Caco-2 (cell line): ENCODE measurements around the gene OSTC. TPM values are rescaled to one million over a fixed set of nuclear protein-coding genes. Genes with fewer than 3 reads are reported as not detected.

Experiments
- BruUV-seq: library from RNA; stranded (reverse); fragments of 400-500 nt; replicated peaks from 2 replicates; lab custom pipeline; 2021; lab: Mats Ljungman, UMichigan
- CTCF ChIA-PET: fragments of 300-600 bp; sonication (Branson Sonifier 250); formaldehyde crosslinking; loops from one replicate; lab custom pipeline; 2022; ENCODE audit warnings: antibody characterized with exemption; lab: Charles Lee
- POLR2A ChIA-PET: fragments of 300-600 bp; sonication (Branson Sonifier 250); formaldehyde crosslinking; loops from one replicate; lab custom pipeline; 2022; ENCODE audit warnings: antibody characterized with exemption; lab: Charles Lee
- DNase-seq, 2 experiments: peaks; one replicate each; pipeline versions ENCODE4 v3.0.0 to v3.0.0-alpha.2; 2020 to 2022
- H3K27me3 ChIP-seq: replicated peaks from 2 replicates; pipeline ENCODE4 v1.6.0; 2011; ENCODE audit warnings: low read length; ENCODE audit not compliant: control insufficient read depth, insufficient read depth
- H3K36me3 ChIP-seq: 2 replicates; pipeline ENCODE4 v1.5.1; 2011; ENCODE audit warnings: low read length; ENCODE audit not compliant: control insufficient read depth, insufficient read depth
- H3K4me1 ChIP-seq: fragments of 250-450 bp; sonication (Bioruptor Pico); 2 replicates; pipeline ENCODE4 v1.5.1; 2020; ENCODE audit warnings: mild to moderate bottlenecking
- H3K4me3 ChIP-seq: 2 replicates; pipeline ENCODE4 v1.5.1; 2011; ENCODE audit warnings: low read depth, mild to moderate bottlenecking, control low read depth, low read length
- H3K9me3 ChIP-seq: fragments of 250-450 bp; sonication (Bioruptor Pico); 2 replicates; pipeline ENCODE4 v1.5.1; 2020; ENCODE audit warnings: mild to moderate bottlenecking, moderate library complexity
- H3K27ac Mint-ChIP-seq: one replicate; pipeline ENCODE4 v1.8.0; 2022; ENCODE audit warnings: mixed read lengths; ENCODE audit not compliant: unreplicated experiment
- H3K27me3 Mint-ChIP-seq: one replicate; pipeline ENCODE4 v1.8.0; 2022; ENCODE audit warnings: mixed read lengths; ENCODE audit not compliant: insufficient read depth, unreplicated experiment
- H3K36me3 Mint-ChIP-seq: one replicate; pipeline ENCODE4 v1.8.0; 2022; ENCODE audit warnings: mild to moderate bottlenecking, mixed read lengths; ENCODE audit not compliant: insufficient read depth, unreplicated experiment
- H3K4me1 Mint-ChIP-seq: one replicate; pipeline ENCODE4 v1.8.0; 2022; ENCODE audit warnings: low read depth, mixed read lengths; ENCODE audit not compliant: unreplicated experiment
- H3K4me3 Mint-ChIP-seq: one replicate; pipeline ENCODE4 v1.8.0; 2022; ENCODE audit warnings: mild to moderate bottlenecking, moderate library complexity, mixed read lengths; ENCODE audit not compliant: unreplicated experiment
- H3K9me3 Mint-ChIP-seq: one replicate; pipeline ENCODE4 v1.8.0; 2022; ENCODE audit warnings: mixed read lengths; ENCODE audit not compliant: unreplicated experiment
- intact Hi-C: fragments of 100-400 bp; cut with micrococcal nuclease; formaldehyde crosslinking; loops from one replicate; pipeline ENCODE4 v1.10.0; 2022; ENCODE audit not compliant: unreplicated experiment
- total RNA-seq: library from RNA; stranded (reverse); gene quantifications from 2 replicates; pipeline ENCODE4 v1.2.3, GENCODE V29; 2022
- TF ChIP-seq, protein P1 (sequence below), 2 experiments: fragments of 200-600 bp in 1 of 2; IDR thresholded peaks; 1 replicate in 1 of 2; 2 replicates in 1 of 2; pipeline versions ENCODE4 v1.5.1 to v1.8.0; 2011 to 2022; ENCODE audit warnings: antibody characterized with exemption in 1 of 2, control low read depth in 1 of 2, inconsistent platforms in 1 of 2, low read depth in 1 of 2, low read length in 1 of 2, mild to moderate bottlenecking in 1 of 2, moderate library complexity in 1 of 2; ENCODE audit not compliant: insufficient read depth in 1 of 2, severe bottlenecking in 1 of 2, unreplicated experiment in 1 of 2

Gene OSTC
- total RNA-seq, 1 experiment from 2014 or later = 126 TPM

DNA sequence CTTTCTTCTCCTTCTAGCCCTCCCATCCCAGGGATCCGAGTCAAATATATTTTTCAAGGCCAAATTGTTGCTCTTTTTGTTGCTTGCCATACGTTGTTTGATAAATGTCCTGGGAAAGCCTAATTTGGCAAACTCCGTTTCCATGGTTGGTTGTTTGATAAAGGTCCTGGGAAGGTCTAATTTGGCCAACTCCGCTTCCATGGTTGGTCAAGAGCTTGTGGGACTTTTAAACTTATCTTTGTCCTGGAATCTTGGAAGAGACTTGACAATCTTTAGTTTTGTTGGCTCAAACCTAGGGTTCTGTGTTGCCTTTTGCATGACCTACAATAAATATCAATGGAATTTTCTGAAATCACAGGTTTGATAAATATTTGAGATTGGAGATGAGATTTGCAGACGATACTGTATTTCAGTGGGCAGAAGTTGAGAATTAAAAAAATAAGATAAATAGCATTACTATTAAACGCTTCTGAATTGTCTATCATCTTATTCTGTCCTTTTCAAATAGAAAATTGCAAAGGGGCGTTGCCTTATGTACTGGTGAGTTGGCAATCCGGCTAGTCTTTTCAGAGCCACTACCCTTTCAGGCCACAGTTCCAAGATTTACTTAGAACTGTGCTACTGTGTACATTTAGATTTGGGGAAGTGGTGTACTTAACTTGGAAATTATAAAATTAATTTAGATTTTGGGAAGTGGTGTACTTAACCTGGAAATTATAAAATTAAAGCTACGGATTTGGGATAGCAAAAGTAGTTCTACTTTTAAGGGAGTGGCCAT lies 804 bp downstream of the OSTC start:
- no peaks in the 10 kb centered on the region for H3K27me3 ChIP-seq
- peaks cover 15% of the 10 kb centered on the region for H3K36me3 Mint-ChIP-seq
- no peaks in the 10 kb centered on the region for H3K4me1 Mint-ChIP-seq
- ChIA-PET POLR2A (interaction anchor here (1.0 kb wide), 1 partner anchor 30 kb away, joined by 3 read pairs; no protein-coding TSS in a partner anchor), CTCF (interaction anchor here (1.2 kb wide), 1 partner anchor 632 kb away, joined by 4 read pairs; no protein-coding TSS in a partner anchor)
- BruUV-seq = no TSS peak
- intact Hi-C loops = loop anchor here (2.0 kb wide), 1 partner anchor 30 kb away; the partner anchor contains the start of gene RPL34
- DNase-seq = peak in 1 of 2 experiments; percentile 6
- no peaks in the 10 kb centered on the region for H3K9me3 Mint-ChIP-seq
- peaks cover 8% of the 10 kb centered on the region; the same call in 1 of the 2 replicates for H3K4me1 ChIP-seq
- TF ChIP-seq, protein P1, sequence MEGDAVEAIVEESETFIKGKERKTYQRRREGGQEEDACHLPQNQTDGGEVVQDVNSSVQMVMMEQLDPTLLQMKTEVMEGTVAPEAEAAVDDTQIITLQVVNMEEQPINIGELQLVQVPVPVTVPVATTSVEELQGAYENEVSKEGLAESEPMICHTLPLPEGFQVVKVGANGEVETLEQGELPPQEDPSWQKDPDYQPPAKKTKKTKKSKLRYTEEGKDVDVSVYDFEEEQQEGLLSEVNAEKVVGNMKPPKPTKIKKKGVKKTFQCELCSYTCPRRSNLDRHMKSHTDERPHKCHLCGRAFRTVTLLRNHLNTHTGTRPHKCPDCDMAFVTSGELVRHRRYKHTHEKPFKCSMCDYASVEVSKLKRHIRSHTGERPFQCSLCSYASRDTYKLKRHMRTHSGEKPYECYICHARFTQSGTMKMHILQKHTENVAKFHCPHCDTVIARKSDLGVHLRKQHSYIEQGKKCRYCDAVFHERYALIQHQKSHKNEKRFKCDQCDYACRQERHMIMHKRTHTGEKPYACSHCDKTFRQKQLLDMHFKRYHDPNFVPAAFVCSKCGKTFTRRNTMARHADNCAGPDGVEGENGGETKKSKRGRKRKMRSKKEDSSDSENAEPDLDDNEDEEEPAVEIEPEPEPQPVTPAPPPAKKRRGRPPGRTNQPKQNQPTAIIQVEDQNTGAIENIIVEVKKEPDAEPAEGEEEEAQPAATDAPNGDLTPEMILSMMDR (IDR thresholded peaks at IDR 0.05; ENCODE audit: insufficient read depth in 1 of 2, low read depth in 1 of 2, low read length in 1 of 2, severe bottlenecking in 1 of 2, unreplicated experiment in 1 of 2) = no peak
- H3K36me3 ChIP-seq = no peaks in the 10 kb centered on the region
- peak overlapping the region; percentile 97 for H3K4me3 Mint-ChIP-seq
- H3K27me3 Mint-ChIP-seq = no peaks in the 10 kb centered on the region
- H3K4me3 ChIP-seq = peak overlapping the region; percentile 59
- peak overlapping the region; percentile 96 for H3K27ac Mint-ChIP-seq
- no peaks in the 10 kb centered on the region for H3K9me3 ChIP-seq

DNA sequence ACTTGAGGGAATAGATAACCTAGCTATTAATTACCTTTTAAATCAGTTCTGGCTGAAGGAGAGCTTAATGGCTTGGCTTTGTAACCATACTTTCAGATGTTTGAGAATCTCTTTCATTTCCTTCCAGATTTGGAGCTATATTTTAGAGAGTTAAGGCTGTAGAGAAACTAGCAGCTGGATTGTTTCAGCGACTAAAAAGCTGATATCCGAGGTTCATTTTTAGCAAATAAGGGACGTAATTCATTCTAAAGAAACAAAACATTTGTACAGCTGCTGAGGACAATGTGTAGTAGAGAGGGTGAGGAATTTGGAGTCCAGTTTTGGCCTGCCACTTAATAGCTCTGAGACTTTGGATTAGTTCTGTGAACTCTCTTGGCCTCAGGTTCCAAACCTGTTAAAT lies 12.2 kb downstream of the OSTC start:
- Mint-ChIP-seq H3K36me3 (peaks cover 38% of the 10 kb centered on the region), H3K9me3 (no peaks in the 10 kb centered on the region), H3K4me1 (no peaks in the 10 kb centered on the region), H3K27me3 (no peaks in the 10 kb centered on the region), H3K4me3 (no peak overlapping the region), H3K27ac (no peak overlapping the region)
- Histone ChIP-seq H3K4me1 (no peaks in the 10 kb centered on the region), H3K4me3 (no peak overlapping the region), H3K36me3 (0 out of 2 replicates have a peak, but pooled peaks cover 1% of the 10 kb centered on the region), H3K9me3 (no peaks in the 10 kb centered on the region), H3K27me3 (no peaks in the 10 kb centered on the region)
- POLR2A ChIA-PET = no interaction called here
- TF ChIP-seq, protein P1 (IDR thresholded peaks at IDR 0.05; ENCODE audit: insufficient read depth in 1 of 2, low read depth in 1 of 2, low read length in 1 of 2, severe bottlenecking in 1 of 2, unreplicated experiment in 1 of 2) = no peak
- no TSS peak for BruUV-seq
- CTCF ChIA-PET = no interaction called here
- no peak for DNase-seq
- intact Hi-C loops = no loop called here

DNA sequence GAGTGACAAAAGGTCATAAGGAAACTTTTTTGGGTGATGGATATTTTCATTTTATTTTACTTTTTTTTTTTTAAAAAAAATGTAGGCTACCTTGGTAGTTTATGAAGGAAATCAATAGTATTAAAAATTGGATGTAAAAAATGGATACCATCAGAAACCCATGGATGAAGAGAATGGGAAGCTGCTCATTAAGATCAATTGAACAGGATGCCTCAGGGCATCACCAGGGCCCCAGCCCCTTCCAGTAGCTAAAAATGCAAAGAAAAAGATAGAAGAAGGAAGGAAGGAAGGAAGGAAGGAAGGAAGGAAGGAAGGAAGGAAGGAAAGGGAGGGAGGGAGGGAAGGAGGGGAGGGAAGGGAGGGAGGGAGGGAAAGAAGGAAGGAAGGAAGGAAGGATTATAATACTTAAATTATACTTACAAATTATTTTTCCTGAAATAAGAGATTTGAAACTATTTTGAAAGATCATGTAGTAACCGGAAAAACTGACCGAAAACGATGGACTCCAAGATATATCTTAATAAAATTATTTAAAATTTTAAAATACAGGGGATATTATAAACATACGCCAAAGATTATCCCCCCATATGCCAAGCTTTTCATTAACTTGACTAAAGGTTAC lies 24.1 kb downstream of the OSTC start:
- BruUV-seq = no TSS peak
- Mint-ChIP-seq H3K27ac (no peak overlapping the region), H3K4me3 (no peak overlapping the region), H3K4me1 (no peaks in the 10 kb centered on the region), H3K27me3 (no peaks in the 10 kb centered on the region), H3K9me3 (no peaks in the 10 kb centered on the region), H3K36me3 (peaks cover 6% of the 10 kb centered on the region)
- intact Hi-C loops = no loop called here
- DNase-seq = no peak
- no peaks in the 10 kb centered on the region for H3K4me1 ChIP-seq
- H3K9me3 ChIP-seq = no peaks in the 10 kb centered on the region
- ChIA-PET POLR2A (no interaction called here), CTCF (no interaction called here)
- H3K4me3 ChIP-seq = no peak overlapping the region
- no peaks in the 10 kb centered on the region for H3K36me3 ChIP-seq
- TF ChIP-seq, protein P1 (IDR thresholded peaks at IDR 0.05; ENCODE audit: insufficient read depth in 1 of 2, low read depth in 1 of 2, low read length in 1 of 2, severe bottlenecking in 1 of 2, unreplicated experiment in 1 of 2) = no peak
- H3K27me3 ChIP-seq = no peaks in the 10 kb centered on the region
